ENCODE results near the gene NDUFS3. TPM values are rescaled to one million over a fixed set of nuclear protein-coding genes. Genes with fewer than 3 reads are reported as not detected.
"Not testable (repeated sequence)": the region's sequence is repeated elsewhere in the genome, so short reads cannot be mapped to it uniquely, and the experiment has no call there.

NDUFS3 gene
- total RNA-seq, 5 donors from 2014 or later (not counting 1 experiment from before 2014, with no cell fraction given) = 69.1 to 105 (median 76.1) TPM

DNA sequence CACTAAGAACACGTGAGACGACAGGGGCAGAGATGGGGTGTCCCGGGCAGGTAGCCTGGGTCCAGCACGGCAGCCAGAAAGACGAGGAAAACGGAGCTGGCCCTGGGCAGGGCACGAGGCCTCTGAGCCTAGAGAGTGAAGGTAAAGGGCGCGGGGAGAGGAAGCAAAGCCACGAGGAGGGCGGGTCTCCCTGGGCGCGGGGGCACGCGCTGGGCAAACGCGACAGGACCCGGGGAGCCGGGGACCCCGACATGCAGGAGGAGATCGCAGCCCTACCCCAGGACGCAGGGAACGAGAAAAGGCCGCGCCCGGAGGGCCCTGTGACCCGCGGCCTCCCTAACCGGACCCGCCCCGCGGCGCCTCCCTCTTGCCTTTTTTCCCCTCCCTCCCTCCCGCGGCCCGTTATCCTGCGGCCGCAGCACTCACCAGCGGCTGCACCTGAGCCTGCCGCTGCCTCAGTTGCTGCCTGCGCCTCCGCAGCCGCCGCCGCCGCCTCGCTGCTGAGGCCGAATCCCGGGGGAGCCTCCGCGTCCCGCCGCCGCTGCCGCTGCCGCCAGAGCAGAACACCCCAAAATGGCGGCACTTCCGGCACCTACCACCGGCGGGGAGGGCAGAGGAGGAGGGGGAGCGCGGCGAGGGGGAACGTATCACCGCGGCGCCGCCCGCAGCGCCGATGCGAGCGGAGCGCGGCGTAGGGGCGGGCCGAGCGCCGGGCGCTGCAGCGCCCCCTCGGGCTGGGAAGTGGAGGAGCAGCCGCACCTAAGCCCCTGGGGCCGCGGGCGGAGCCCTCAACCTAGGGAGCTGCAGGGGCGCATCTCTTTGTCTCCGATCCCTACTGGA, 26.1 kb upstream of the NDUFS3 start, which contains the start of gene CELF1:
Gene CELF1, minus strand, starts transcription at position 567 of the 840 bp plus-strand sequence. CDS start 53,609 bp downstream, outside the sequence.
- H3K4me1 ChIP-seq (ENCODE audit: control insufficient read depth in 1 of 2, extremely low read depth in 1 of 2, insufficient read depth in 2 of 2, low read length in 2 of 2) = peaks cover 17 to 27% of the 10 kb centered on the region in 2 experiments
- peak within 1 kb of the TSS; percentile 86 to 94 for H3K4me3 ChIP-seq (ENCODE audit: control insufficient read depth in 1 of 2, extremely low read depth in 1 of 2, low read length in 1 of 2)
- H3K9me3 ChIP-seq = no peaks in the 10 kb centered on the region

DNA sequence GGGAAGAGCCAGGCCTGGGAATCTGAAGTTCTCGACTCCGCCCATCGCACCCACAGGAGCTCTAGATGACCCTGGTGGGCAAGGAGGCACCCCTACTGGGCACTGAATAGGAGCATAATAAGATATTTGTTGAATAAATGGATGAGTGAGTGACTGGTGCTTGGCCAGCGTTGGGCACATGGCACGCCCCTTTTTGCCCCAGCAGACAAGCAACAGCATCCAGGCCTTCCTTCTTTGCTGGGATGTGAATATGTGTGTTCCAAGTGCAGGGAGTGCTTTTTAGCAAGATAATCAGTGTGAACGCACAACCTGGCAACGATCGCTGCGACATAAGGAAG, 25.5 kb upstream of the NDUFS3 start:
- H3K4me3 Mint-ChIP-seq = peak overlapping the region; percentile 74 to 98 (median 75)
- Histone ChIP-seq H3K4me3 (ENCODE audit: control insufficient read depth in 1 of 2, extremely low read depth in 1 of 2, low read length in 1 of 2) (peak overlapping the region; percentile 7 to 41), H3K27ac (ENCODE audit: low read length) (peak overlapping the region; percentile 45)

More for the DNA sequence above, 26.1 kb upstream of the NDUFS3 start, which contains the start of gene CELF1:
- POLR2A ChIA-PET = interaction anchor here in 1 of 2 donors (0.7 kb wide), 1 partner anchor 25 kb away, joined by 6 read pairs; no protein-coding TSS in a partner anchor
- H3K36me3 ChIP-seq (ENCODE audit: control insufficient read depth in 2 of 2, extremely low read depth in 1 of 2, insufficient read depth in 1 of 2, low read length in 1 of 2) = peaks cover 0 to 4% of the 10 kb centered on the region in 2 donors
- WGBS (ENCODE audit: insufficient coverage) = under 1% methylated on average over 76 of the region's 89 CpGs
- DNase-seq (peak; percentile 82 to 96 (median 91)), ATAC-seq (replicated peaks in 1 of 4) (peak; percentile 95 to 98 (median 96))
- peak within 1 kb of the TSS; percentile 92 to 94 for H3K27ac Mint-ChIP-seq
- CTCF ChIA-PET = interaction anchor here (0.5 to 1.8 kb wide), 10 partner anchors 12 to 64 kb away, joined by 3 to 6 read pairs (median 4); partner anchors contain the start of genes KBTBD4 (in 1 of the 2), NDUFS3 (in 1 of the 2) and PTPMT1 (in 1 of the 2)
- no peaks in the 10 kb centered on the region for H3K9me3 Mint-ChIP-seq
- H3K27me3 ChIP-seq (replicated peaks in 1 of 2; ENCODE audit: control insufficient read depth in 2 of 2, extremely low read depth in 1 of 2, insufficient read depth in 2 of 2, low read length in 1 of 2) = no peaks in the 10 kb centered on the region
- H3K4me3 Mint-ChIP-seq = peak within 1 kb of the TSS; percentile 95 to 98 (median 96)
- peak within 1 kb of the TSS; percentile 77 for H3K27ac ChIP-seq (ENCODE audit: low read length)
- no peaks in the 10 kb centered on the region for H3K27me3 Mint-ChIP-seq
- peaks cover 47 to 52% (median 47%) of the 10 kb centered on the region in 3 donors for H3K4me1 Mint-ChIP-seq
- peaks cover 13% of the 10 kb centered on the region for H3K36me3 Mint-ChIP-seq

GRCh38 chr11:47557004-47557403, 21.9 kb upstream of the NDUFS3 start:
- H3K9me3 Mint-ChIP-seq; H3K36me3 ChIP-seq (ENCODE audit: control insufficient read depth in 2 of 2, extremely low read depth in 1 of 2, insufficient read depth in 1 of 2, low read length in 1 of 2); H3K27me3 Mint-ChIP-seq; H3K9me3 ChIP-seq; CTCF ChIA-PET; H3K4me3 Mint-ChIP-seq; POLR2A ChIA-PET; ATAC-seq (replicated peaks in 1 of 4); H3K27ac Mint-ChIP-seq; H3K4me3 ChIP-seq (ENCODE audit: control insufficient read depth in 1 of 2, extremely low read depth in 1 of 2, low read length in 1 of 2); H3K27ac ChIP-seq (ENCODE audit: low read length); H3K36me3 Mint-ChIP-seq; DNase-seq; H3K27me3 ChIP-seq (replicated peaks in 1 of 2; ENCODE audit: control insufficient read depth in 2 of 2, extremely low read depth in 1 of 2, insufficient read depth in 2 of 2, low read length in 1 of 2): not testable (repeated sequence)
- peaks cover 9 to 12% (median 12%) of the 10 kb centered on the region in 3 donors for H3K4me1 Mint-ChIP-seq
- H3K4me1 ChIP-seq (ENCODE audit: control insufficient read depth in 1 of 2, extremely low read depth in 1 of 2, insufficient read depth in 2 of 2, low read length in 2 of 2) = peaks cover 4 to 10% of the 10 kb centered on the region in 2 experiments
- WGBS (ENCODE audit: insufficient coverage) = 90% methylated on average over 3 of the region's 12 CpGs

More for the DNA sequence above, 25.5 kb upstream of the NDUFS3 start:
- peaks cover 0 to 4% of the 10 kb centered on the region in 2 donors for H3K36me3 ChIP-seq (ENCODE audit: control insufficient read depth in 2 of 2, extremely low read depth in 1 of 2, insufficient read depth in 1 of 2, low read length in 1 of 2)
- peaks cover 9% of the 10 kb centered on the region for H3K36me3 Mint-ChIP-seq
- peak overlapping the region; percentile 84 to 90 for H3K27ac Mint-ChIP-seq
- DNase-seq = no peak
- no peaks in the 10 kb centered on the region for H3K9me3 Mint-ChIP-seq
- H3K4me1 ChIP-seq (ENCODE audit: control insufficient read depth in 1 of 2, extremely low read depth in 1 of 2, insufficient read depth in 2 of 2, low read length in 2 of 2) = peaks cover 17 to 27% of the 10 kb centered on the region in 2 experiments
- peaks cover 41 to 46% (median 41%) of the 10 kb centered on the region in 3 donors for H3K4me1 Mint-ChIP-seq
- ATAC-seq (replicated peaks in 1 of 4) = peak; percentile 3 to 30 (median 6)
- no peaks in the 10 kb centered on the region for H3K27me3 Mint-ChIP-seq
- no peaks in the 10 kb centered on the region for H3K27me3 ChIP-seq (replicated peaks in 1 of 2; ENCODE audit: control insufficient read depth in 2 of 2, extremely low read depth in 1 of 2, insufficient read depth in 2 of 2, low read length in 1 of 2)
- POLR2A ChIA-PET = no interaction called here
- 0% methylated on average over 5 of the region's 9 CpGs for WGBS (ENCODE audit: insufficient coverage)
- no peaks in the 10 kb centered on the region for H3K9me3 ChIP-seq
- CTCF ChIA-PET = interaction anchor here (0.6 to 1.3 kb wide), 8 partner anchors 11 to 65 kb away, joined by 3 to 5 read pairs (median 4); partner anchors contain the start of gene PTPMT1 (in 1 of the 2)

- ChIA-PET CTCF (no interaction called here), POLR2A (no interaction called here)
- no peak overlapping the region for H3K4me3 ChIP-seq (ENCODE audit: control insufficient read depth in 1 of 2, extremely low read depth in 1 of 2, low read length in 1 of 2)
- no CpG with 5 or more reads among the region's 1 CpG for WGBS (ENCODE audit: insufficient coverage)
- H3K27me3 ChIP-seq (replicated peaks in 1 of 2; ENCODE audit: control insufficient read depth in 2 of 2, extremely low read depth in 1 of 2, insufficient read depth in 2 of 2, low read length in 1 of 2) = no peaks in the 10 kb centered on the region
- H3K4me1 ChIP-seq (ENCODE audit: control insufficient read depth in 1 of 2, extremely low read depth in 1 of 2, insufficient read depth in 2 of 2, low read length in 2 of 2) = peaks cover 0 to 1% of the 10 kb centered on the region in 2 experiments
- no peaks in the 10 kb centered on the region for H3K27me3 Mint-ChIP-seq
- H3K4me3 Mint-ChIP-seq = no peak overlapping the region
- no peaks in the 10 kb centered on the region for H3K36me3 Mint-ChIP-seq
- DNase-seq (no peak), ATAC-seq (replicated peaks in 1 of 4) (no peak)
- no peak overlapping the region for H3K27ac Mint-ChIP-seq
- H3K9me3 ChIP-seq = no peaks in the 10 kb centered on the region
- H3K36me3 ChIP-seq (ENCODE audit: control insufficient read depth in 2 of 2, extremely low read depth in 1 of 2, insufficient read depth in 1 of 2, low read length in 1 of 2) = no peaks in the 10 kb centered on the region
- no peak overlapping the region for H3K27ac ChIP-seq (ENCODE audit: low read length)
- H3K4me1 Mint-ChIP-seq = peaks cover 0 to 6% (median 3%) of the 10 kb centered on the region in 3 donors
- no peaks in the 10 kb centered on the region for H3K9me3 Mint-ChIP-seq
Observed at GRCh38 chr11:47558695-47559094, 20.2 kb upstream of the NDUFS3 start.

DNA sequence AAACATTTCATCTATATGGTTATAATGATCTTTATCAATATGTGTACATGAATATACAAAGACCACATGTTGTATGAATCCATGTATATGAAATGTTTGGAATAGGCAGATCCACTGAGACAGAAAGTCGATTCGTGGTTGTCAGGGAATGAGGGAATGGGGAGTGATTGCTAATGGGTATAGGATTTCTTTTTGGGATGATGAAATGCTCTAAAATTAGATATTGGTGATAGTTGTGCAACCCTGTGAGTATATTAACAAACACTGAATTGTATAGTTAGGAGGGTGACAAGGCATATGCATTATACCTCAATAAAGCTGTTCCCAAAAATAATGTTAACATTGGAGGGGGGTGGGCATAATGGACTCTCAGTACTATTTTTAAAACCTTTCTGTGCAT, 18.4 kb upstream of the NDUFS3 start:
- no peak overlapping the region for H3K27ac Mint-ChIP-seq
- Histone ChIP-seq H3K36me3 (ENCODE audit: control insufficient read depth in 2 of 2, extremely low read depth in 1 of 2, insufficient read depth in 1 of 2, low read length in 1 of 2) (no peaks in the 10 kb centered on the region), H3K27ac (ENCODE audit: low read length) (no peak overlapping the region), H3K4me3 (ENCODE audit: control insufficient read depth in 1 of 2, extremely low read depth in 1 of 2, low read length in 1 of 2) (no peak overlapping the region), H3K9me3 (no peaks in the 10 kb centered on the region), H3K27me3 (replicated peaks in 1 of 2; ENCODE audit: control insufficient read depth in 2 of 2, extremely low read depth in 1 of 2, insufficient read depth in 2 of 2, low read length in 1 of 2) (no peaks in the 10 kb centered on the region), H3K4me1 (ENCODE audit: control insufficient read depth in 1 of 2, extremely low read depth in 1 of 2, insufficient read depth in 2 of 2, low read length in 2 of 2) (peaks cover 2 to 12% of the 10 kb centered on the region in 2 experiments)
- ATAC-seq (replicated peaks in 1 of 4) (no peak), DNase-seq (no peak)
- CTCF ChIA-PET = interaction anchor here in 1 of 2 donors (0.5 to 0.6 kb wide), 2 partner anchors 15 to 305 kb away, joined by 3 read pairs; no protein-coding TSS in a partner anchor
- no peaks in the 10 kb centered on the region for H3K36me3 Mint-ChIP-seq
- POLR2A ChIA-PET = interaction anchor here in 1 of 2 donors (0.5 kb wide), 1 partner anchor 305 kb away, joined by 6 read pairs; no protein-coding TSS in a partner anchor
- H3K9me3 Mint-ChIP-seq = no peaks in the 10 kb centered on the region
- H3K4me1 Mint-ChIP-seq = peaks cover 0 to 12% (median 6%) of the 10 kb centered on the region in 3 donors
- 100% methylated on average over 2 of the region's 2 CpGs for WGBS (ENCODE audit: insufficient coverage)
- no peaks in the 10 kb centered on the region for H3K27me3 Mint-ChIP-seq
- no peak overlapping the region for H3K4me3 Mint-ChIP-seq

GRCh38 chr11:47562393-47562792, 16.5 kb upstream of the NDUFS3 start:
- H3K27me3 ChIP-seq (replicated peaks in 1 of 2; ENCODE audit: control insufficient read depth in 2 of 2, extremely low read depth in 1 of 2, insufficient read depth in 2 of 2, low read length in 1 of 2); H3K4me3 Mint-ChIP-seq; H3K27ac Mint-ChIP-seq; ATAC-seq (replicated peaks in 1 of 4); H3K9me3 Mint-ChIP-seq; H3K27ac ChIP-seq (ENCODE audit: low read length); H3K36me3 Mint-ChIP-seq; H3K4me3 ChIP-seq (ENCODE audit: control insufficient read depth in 1 of 2, extremely low read depth in 1 of 2, low read length in 1 of 2); H3K36me3 ChIP-seq (ENCODE audit: control insufficient read depth in 2 of 2, extremely low read depth in 1 of 2, insufficient read depth in 1 of 2, low read length in 1 of 2); H3K9me3 ChIP-seq; H3K27me3 Mint-ChIP-seq; DNase-seq: not testable (repeated sequence)
- peaks cover 4 to 24% of the 10 kb centered on the region in 2 experiments for H3K4me1 ChIP-seq (ENCODE audit: control insufficient read depth in 1 of 2, extremely low read depth in 1 of 2, insufficient read depth in 2 of 2, low read length in 2 of 2)
- CTCF ChIA-PET = interaction anchor here in 1 of 2 donors (0.7 kb wide), 1 partner anchor 55 kb away, joined by 5 read pairs; no protein-coding TSS in a partner anchor
- H3K4me1 Mint-ChIP-seq = peaks cover 8 to 22% (median 19%) of the 10 kb centered on the region in 3 donors
- no CpG with 5 or more reads among the region's 4 CpGs for whole genome bisulfite sequencing (ENCODE audit: insufficient coverage)
- POLR2A ChIA-PET = interaction anchor here (0.6 to 0.7 kb wide), 3 partner anchors 12 to 330 kb away, joined by 3 to 5 read pairs (median 5); no protein-coding TSS in a partner anchor

Measured in T-cell (primary cell).